IMR-90 (cell line): Measurements from ENCODE around the gene RNU6-1. TPM values are rescaled to one million over a fixed set of nuclear protein-coding genes. Genes with fewer than 3 reads are reported as not detected.

Source experiments
- ATAC-seq: fragments of 200-7000 bp; cut with Tn5 transposase; 2 replicates; pipeline ENCODE4 v1.9.1; 2020; ENCODE audit warnings: low read depth, mild to moderate bottlenecking, moderate library complexity
- BruUV-seq: library from RNA; stranded (reverse); fragments of 400-500 nt; replicated peaks from 2 replicates; lab custom pipeline; 2021; lab: Mats Ljungman, UMichigan
- CTCF ChIA-PET: fragments of 300-600 bp; formaldehyde crosslinking; extraction: SDS; loops from one replicate; lab custom pipeline; 2021; ENCODE audit warnings: antibody characterized with exemption; lab: Yijun Ruan, JAX
- POLR2A ChIA-PET: fragments of 300-600 bp; sonication (Branson Sonifier 250); formaldehyde crosslinking; loops from one replicate; lab custom pipeline; 2022; ENCODE audit warnings: antibody characterized with exemption; ENCODE audit not compliant: unreplicated experiment; lab: Charles Lee
- DNase-seq: peaks from one replicate; pipeline ENCODE4 v3.0.0; 2013
- H2AFZ ChIP-seq: replicated peaks from 2 replicates; pipeline ENCODE3; 2013; ENCODE audit warnings: low read length, mild to moderate bottlenecking; ENCODE audit not compliant: poor library complexity
- H2AK5ac ChIP-seq: 2 replicates; pipeline ENCODE4 v1.6.1; 2013; ENCODE audit warnings: low read depth, low read length, inconsistent platforms
- H2AK9ac ChIP-seq: replicated peaks from 2 replicates; pipeline ENCODE3; 2013; ENCODE audit warnings: mild to moderate bottlenecking, low read depth, low read length, moderate library complexity; ENCODE audit not compliant: poor library complexity
- H2BK120ac ChIP-seq: 2 replicates; pipeline ENCODE4 v1.6.1; 2013; ENCODE audit warnings: low read depth, low read length, inconsistent platforms
- H2BK15ac ChIP-seq: 3 replicates; pipeline ENCODE4 v1.6.1; 2013; ENCODE audit warnings: low read depth, low read length, inconsistent platforms
- H2BK20ac ChIP-seq: 2 replicates; pipeline ENCODE4 v1.6.1; 2013; ENCODE audit warnings: low read depth, mild to moderate bottlenecking, inconsistent platforms, low read length, moderate library complexity
- H2BK5ac ChIP-seq: 2 replicates; pipeline ENCODE4 v1.6.1; 2013; ENCODE audit warnings: mild to moderate bottlenecking, low read depth, low read length, inconsistent platforms; ENCODE audit not compliant: poor library complexity, severe bottlenecking
- H3K14ac ChIP-seq: replicated peaks from 2 replicates; pipeline ENCODE4 v1.6.1; 2013; ENCODE audit warnings: low read depth, low read length, inconsistent platforms
- H3K18ac ChIP-seq: 2 replicates; pipeline ENCODE4 v1.6.1; 2013; ENCODE audit warnings: low read depth, low read length, control low read depth
- H3K23ac ChIP-seq: 2 replicates; pipeline ENCODE4 v1.6.1; 2013; ENCODE audit warnings: low read depth, low read length, inconsistent platforms
- H3K27ac ChIP-seq: 2 replicates; pipeline ENCODE4 v1.5.1; 2013; ENCODE audit warnings: mild to moderate bottlenecking, control low read depth, low read length; ENCODE audit not compliant: insufficient read depth
- H3K27me3 ChIP-seq: 2 replicates; pipeline ENCODE4 v1.6.1; 2013; ENCODE audit warnings: low read length; ENCODE audit not compliant: control insufficient read depth, insufficient read depth
- H3K36me3 ChIP-seq: 2 replicates; pipeline ENCODE4 v1.6.1; 2013; ENCODE audit warnings: low read length, mixed read lengths; ENCODE audit not compliant: control insufficient read depth, insufficient read depth
- H3K4ac ChIP-seq: 2 replicates; pipeline ENCODE4 v1.6.1; 2013; ENCODE audit warnings: low read depth, low read length, inconsistent platforms
- H3K4me1 ChIP-seq: 2 replicates; pipeline ENCODE4 v1.6.1; 2013; ENCODE audit warnings: low read length, mixed read lengths; ENCODE audit not compliant: control insufficient read depth, insufficient read depth
- H3K4me2 ChIP-seq: 2 replicates; pipeline ENCODE4 v1.6.1; 2013; ENCODE audit warnings: low read depth, mild to moderate bottlenecking, control low read depth, low read length, moderate library complexity
- H3K4me3 ChIP-seq: 2 replicates; pipeline ENCODE4 v1.5.1; 2013; ENCODE audit warnings: low read depth, mild to moderate bottlenecking, control low read depth, low read length, moderate library complexity; ENCODE audit not compliant: insufficient read depth
- H3K56ac ChIP-seq: 2 replicates; pipeline ENCODE4 v1.6.1; 2013; ENCODE audit warnings: low read length, inconsistent platforms; ENCODE audit not compliant: insufficient read depth; ENCODE audit errors: extremely low read depth
- H3K79me1 ChIP-seq, 2 experiments: 2 replicates each; pipeline ENCODE4 v1.6.1; 2013; ENCODE audit warnings: low read length in 2 of 2, inconsistent platforms in 1 of 2, low read depth in 1 of 2
- H3K9ac ChIP-seq: 2 replicates; pipeline ENCODE4 v1.6.1; 2013; ENCODE audit warnings: low read depth, low read length, control low read depth
- H3K9me1 ChIP-seq: 2 replicates; pipeline ENCODE4 v1.6.1; 2013; ENCODE audit warnings: low read length, inconsistent platforms; ENCODE audit not compliant: insufficient read depth
- H3K9me3 ChIP-seq: 2 replicates; pipeline ENCODE4 v1.6.1; 2013; ENCODE audit warnings: low read length; ENCODE audit not compliant: control insufficient read depth, insufficient read depth
- H4K20me1 ChIP-seq: 2 replicates; pipeline ENCODE4 v1.6.1; 2013; ENCODE audit warnings: low read length, inconsistent platforms; ENCODE audit not compliant: insufficient read depth
- H4K5ac ChIP-seq: 2 replicates; pipeline ENCODE4 v1.6.1; 2013; ENCODE audit warnings: mild to moderate bottlenecking, low read depth, low read length, control low read depth
- H4K8ac ChIP-seq, 2 experiments: 2 replicates each; pipeline ENCODE4 v1.6.1; 2013; ENCODE audit warnings: low read depth in 2 of 2, low read length in 2 of 2, control low read depth in 1 of 2, inconsistent platforms in 1 of 2
- H4K91ac ChIP-seq: 2 replicates; pipeline ENCODE4 v1.6.1; 2013; ENCODE audit warnings: low read depth, low read length, inconsistent platforms; ENCODE audit not compliant: insufficient read depth
- BHLHE40 ChIP-seq: fragments of 150-350 bp; IDR thresholded peaks from 2 replicates; pipeline ENCODE4 v1.6.1; 2016; ENCODE audit warnings: mild to moderate bottlenecking, low read depth, low read length
- CEBPB ChIP-seq: IDR thresholded peaks from 2 replicates; pipeline ENCODE4 v1.6.1; 2012; ENCODE audit warnings: low read depth, low read length, improper control_type of control experiment
- CHD1 ChIP-seq: IDR thresholded peaks from 2 replicates; pipeline ENCODE4 v1.6.1; 2012; ENCODE audit warnings: low read depth, low read length, improper control_type of control experiment
- FOS ChIP-seq: fragments of 150-350 bp; IDR thresholded peaks from 2 replicates; pipeline ENCODE4 v1.6.1; 2016; ENCODE audit warnings: low read depth, low read length
- MAFK ChIP-seq: IDR thresholded peaks from 2 replicates; pipeline ENCODE4 v1.6.1; 2012; ENCODE audit warnings: low read depth, low read length, improper control_type of control experiment
- MAZ ChIP-seq: IDR thresholded peaks from 2 replicates; pipeline ENCODE4 v1.6.1; 2012; ENCODE audit warnings: low read depth, mild to moderate bottlenecking, low read length, improper control_type of control experiment, moderate library complexity, borderline replicate concordance
- MXI1 ChIP-seq: IDR thresholded peaks from 2 replicates; pipeline ENCODE4 v1.6.1; 2012; ENCODE audit warnings: low read depth, mild to moderate bottlenecking, low read length, moderate library complexity, borderline replicate concordance
- NFE2L2 ChIP-seq: fragments of 150-350 bp; IDR thresholded peaks from 2 replicates; pipeline ENCODE4 v1.6.1; 2016; ENCODE audit warnings: low read depth, mild to moderate bottlenecking, low read length
- POLR2A ChIP-seq: IDR thresholded peaks from 2 replicates; pipeline ENCODE4 v1.6.1; 2012; ENCODE audit warnings: mild to moderate bottlenecking, low read depth, low read length
- RAD21 ChIP-seq: IDR thresholded peaks from 2 replicates; pipeline ENCODE4 v1.6.1; 2012; ENCODE audit warnings: low read length, improper control_type of control experiment
- RCOR1 ChIP-seq: IDR thresholded peaks from 2 replicates; pipeline ENCODE4 v1.6.1; 2012; ENCODE audit warnings: mild to moderate bottlenecking, low read length, improper control_type of control experiment; ENCODE audit not compliant: insufficient replicate concordance
- RFX5 ChIP-seq: IDR thresholded peaks from 2 replicates; pipeline ENCODE4 v1.8.0; 2012; ENCODE audit warnings: low read depth, mild to moderate bottlenecking, low read length, moderate library complexity
- SMC3 ChIP-seq: fragments of 150-350 bp; IDR thresholded peaks from 2 replicates; pipeline ENCODE4 v1.6.1; 2016; ENCODE audit warnings: low read depth, mild to moderate bottlenecking, antibody characterized with exemption, low read length, moderate library complexity
- WGBS, 2 experiments: methylation state at CpG; one replicate each; pipeline versions ENCODE4 v1.1.5 to v1.1.7; 2013; ENCODE audit warnings: missing lambda C conversion rate in 2 of 2; ENCODE audit not compliant: insufficient read length in 1 of 2; ENCODE audit errors: extremely low coverage in 2 of 2; 5-methylcytosine and 5-hydroxymethylcytosine counted together
- dilution Hi-C: fragments of 300-500 bp; cut with HindIII; formaldehyde crosslinking; loops from one replicate; pipeline ENCODE4 v1.14.3; 2018; ENCODE audit warnings: low sequenced_read_pairs; ENCODE audit not compliant: unreplicated experiment
- in situ Hi-C: fragments of 300-500 bp; cut with MboI; formaldehyde crosslinking; loops from 3 replicates; pipeline ENCODE4 v1.14.3; 2019; ENCODE audit warnings: low sequenced_read_pairs, inconsistent platforms, mixed read lengths
- intact Hi-C: fragments of 100-400 bp; cut with micrococcal nuclease; formaldehyde crosslinking; loops from 2 replicates; pipeline ENCODE4 v1.10.0; 2022
- polyA plus RNA-seq, 3 experiments: library from polyadenylated mRNA; depleted of rRNA; stranded (reverse); fragments of >200 nt; gene quantifications; 2 replicates each; pipeline ENCODE4 v1.2.3, GENCODE V29; 2012; ENCODE audit warnings: low replicate concordance in 1 of 3
- total RNA-seq: library from RNA; depleted of rRNA; stranded (reverse); fragments of >200 nt; gene quantifications from 2 replicates; pipeline ENCODE4 v1.2.3, GENCODE V29; 2012
- TF ChIP-seq, protein P1 (sequence below): fragments of 150-350 bp; IDR thresholded peaks from 2 replicates; pipeline ENCODE4 v1.6.1; 2016; ENCODE audit warnings: low read depth, mild to moderate bottlenecking, low read length, moderate library complexity, borderline replicate concordance
- TF ChIP-seq, protein P2 (sequence below): conservative IDR thresholded peaks from 2 replicates; pipeline ENCODE4 v1.5.1; 2012; ENCODE audit warnings: mild to moderate bottlenecking, low read depth, low read length, improper control_type of control experiment

Gene RNU6-1
- total and polyA plus RNA-seq, 2 of the 4 experiments (the other 2 are of a cell fraction), result not detected

DNA sequence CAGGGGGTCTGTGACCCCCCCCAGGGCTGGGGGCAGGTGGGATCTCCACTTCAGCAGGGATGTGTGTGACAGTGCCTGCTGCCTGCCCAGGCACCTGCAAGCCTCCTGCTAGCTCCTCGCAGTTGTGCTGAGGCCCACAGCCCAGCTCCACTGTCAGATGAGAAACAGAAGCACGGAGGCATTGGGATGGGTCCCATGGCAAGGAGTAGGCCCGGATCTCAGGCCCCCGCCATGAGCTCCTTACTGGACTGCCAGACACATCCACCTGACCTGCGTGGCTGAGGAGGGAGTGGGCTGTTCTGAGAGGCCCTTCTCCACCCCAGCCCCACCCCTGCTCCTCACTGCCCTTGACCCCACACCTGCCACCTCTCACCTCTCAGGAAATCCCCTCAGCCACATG is 32.7 kb downstream of the RNU6-1 start:
- no peak for ATAC-seq
- H3K4ac ChIP-seq, result no peak overlapping the region
- no peak overlapping the region for H3K9ac ChIP-seq
- H3K4me1 ChIP-seq, result no peaks in the 10 kb centered on the region
- H3K36me3 ChIP-seq, result peaks cover 2% of the 10 kb centered on the region; the same call in 1 of the 2 replicates
- no peak overlapping the region for H4K91ac ChIP-seq
- H3K79me1 ChIP-seq, result no peaks in the 10 kb centered on the region
- H3K9me3 ChIP-seq, result no peaks in the 10 kb centered on the region
- TF ChIP-seq MAFK, result no peak
- TF ChIP-seq CHD1, result no peak
- TF ChIP-seq POLR2A, result no peak
- no peak for TF ChIP-seq SMC3
- TF ChIP-seq NFE2L2, result no peak
- no peak for TF ChIP-seq RFX5
- no peak for TF ChIP-seq BHLHE40
- TF ChIP-seq FOS, result no peak
- TF ChIP-seq CEBPB, result no peak
- TF ChIP-seq MXI1, result no peak
- no peak for TF ChIP-seq RAD21
- TF ChIP-seq MAZ, result no peak
- TF ChIP-seq, protein P1, sequence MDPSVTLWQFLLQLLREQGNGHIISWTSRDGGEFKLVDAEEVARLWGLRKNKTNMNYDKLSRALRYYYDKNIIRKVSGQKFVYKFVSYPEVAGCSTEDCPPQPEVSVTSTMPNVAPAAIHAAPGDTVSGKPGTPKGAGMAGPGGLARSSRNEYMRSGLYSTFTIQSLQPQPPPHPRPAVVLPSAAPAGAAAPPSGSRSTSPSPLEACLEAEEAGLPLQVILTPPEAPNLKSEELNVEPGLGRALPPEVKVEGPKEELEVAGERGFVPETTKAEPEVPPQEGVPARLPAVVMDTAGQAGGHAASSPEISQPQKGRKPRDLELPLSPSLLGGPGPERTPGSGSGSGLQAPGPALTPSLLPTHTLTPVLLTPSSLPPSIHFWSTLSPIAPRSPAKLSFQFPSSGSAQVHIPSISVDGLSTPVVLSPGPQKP, result no peak
- TF ChIP-seq, protein P2, sequence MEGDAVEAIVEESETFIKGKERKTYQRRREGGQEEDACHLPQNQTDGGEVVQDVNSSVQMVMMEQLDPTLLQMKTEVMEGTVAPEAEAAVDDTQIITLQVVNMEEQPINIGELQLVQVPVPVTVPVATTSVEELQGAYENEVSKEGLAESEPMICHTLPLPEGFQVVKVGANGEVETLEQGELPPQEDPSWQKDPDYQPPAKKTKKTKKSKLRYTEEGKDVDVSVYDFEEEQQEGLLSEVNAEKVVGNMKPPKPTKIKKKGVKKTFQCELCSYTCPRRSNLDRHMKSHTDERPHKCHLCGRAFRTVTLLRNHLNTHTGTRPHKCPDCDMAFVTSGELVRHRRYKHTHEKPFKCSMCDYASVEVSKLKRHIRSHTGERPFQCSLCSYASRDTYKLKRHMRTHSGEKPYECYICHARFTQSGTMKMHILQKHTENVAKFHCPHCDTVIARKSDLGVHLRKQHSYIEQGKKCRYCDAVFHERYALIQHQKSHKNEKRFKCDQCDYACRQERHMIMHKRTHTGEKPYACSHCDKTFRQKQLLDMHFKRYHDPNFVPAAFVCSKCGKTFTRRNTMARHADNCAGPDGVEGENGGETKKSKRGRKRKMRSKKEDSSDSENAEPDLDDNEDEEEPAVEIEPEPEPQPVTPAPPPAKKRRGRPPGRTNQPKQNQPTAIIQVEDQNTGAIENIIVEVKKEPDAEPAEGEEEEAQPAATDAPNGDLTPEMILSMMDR, result no peak
- TF ChIP-seq RCOR1, result no peak
- no peaks in the 10 kb centered on the region for H3K9me1 ChIP-seq
- no peak overlapping the region for H3K56ac ChIP-seq
- intact Hi-C loops, result no loop called here
- H3K23ac ChIP-seq, result no peak overlapping the region
- no peak overlapping the region for H3K4me2 ChIP-seq
- no peak overlapping the region for H4K8ac ChIP-seq
- H3K4me3 ChIP-seq, result no peak overlapping the region
- H2AK9ac ChIP-seq, result no peak overlapping the region
- no peak overlapping the region for H2BK5ac ChIP-seq
- H4K20me1 ChIP-seq, result 0 out of 2 replicates have a peak, but pooled peaks cover 7% of the 10 kb centered on the region
- DNase-seq, result no peak
- no peak overlapping the region for H2AK5ac ChIP-seq
- POLR2A ChIA-PET, result no interaction called here
- no peak overlapping the region for H3K18ac ChIP-seq
- peaks cover 2% of the 10 kb centered on the region; the same call in 1 of the 2 replicates for H3K27me3 ChIP-seq
- no peak overlapping the region for H2BK120ac ChIP-seq
- in situ Hi-C loops, result no loop called here
- dilution Hi-C loops, result no loop called here
- no peak overlapping the region for H3K27ac ChIP-seq
- H4K5ac ChIP-seq, result no peak overlapping the region
- CTCF ChIA-PET, result no interaction called here
- BruUV-seq, result no TSS peak
- no peak overlapping the region for H2AFZ ChIP-seq
- no peak overlapping the region for H3K14ac ChIP-seq
- H2BK15ac ChIP-seq, result no peak overlapping the region
- H2BK20ac ChIP-seq, result no peak overlapping the region
- WGBS, 2 experiments, result 90% methylated on average over 2 of the region's 5 CpGs; no CpG with 5 or more reads in 1 of the 2 experiments
